ENCODE data around the gene ANKRD49.
A peak's percentile ranks its signal among the peaks of the same experiment; 100 is the strongest.

ANKRD49 gene

DNA sequence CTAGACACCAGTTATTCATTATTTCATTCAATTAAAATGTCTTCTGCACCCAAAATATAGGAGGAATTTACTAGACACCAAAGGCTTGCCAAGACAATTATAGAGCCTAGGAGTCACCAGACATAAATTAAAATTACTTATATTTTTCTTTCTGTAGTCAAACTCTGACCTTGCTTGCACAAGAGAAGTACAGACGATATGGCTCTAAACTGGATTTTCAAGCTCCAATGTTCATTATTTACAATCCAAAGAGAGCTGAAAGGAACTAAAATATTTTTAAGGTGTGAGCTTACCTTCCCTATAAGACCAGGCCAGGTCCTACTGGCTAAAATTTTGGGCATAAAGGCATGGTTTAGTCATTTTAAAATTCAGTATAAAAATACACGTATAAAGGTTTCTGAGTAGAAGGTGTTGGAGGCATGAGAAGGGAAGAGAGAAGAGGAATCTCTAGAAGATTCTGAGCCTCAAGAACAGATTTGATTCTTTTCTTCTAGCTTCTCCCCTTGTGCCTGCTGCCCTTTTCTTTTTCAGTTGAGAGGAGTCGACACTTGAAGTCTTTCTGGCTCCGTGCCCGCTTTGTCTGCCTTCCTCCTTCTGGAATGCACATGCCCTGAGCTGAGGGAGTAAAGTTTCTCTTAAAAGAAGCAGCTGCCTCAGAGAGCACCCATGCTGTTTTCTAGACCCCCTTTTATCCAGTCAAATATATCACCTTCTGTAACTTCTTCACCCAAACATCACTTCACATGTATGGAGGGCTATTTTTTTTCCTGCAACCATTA, 32.0 kb downstream of the ANKRD49 start:
- no peak overlapping the region for H3K4me3 ChIP-seq (ENCODE audit: low read depth, low read length)
- no peak for DNase-seq (ENCODE audit: low read depth)
- TF ChIP-seq, protein P1, sequence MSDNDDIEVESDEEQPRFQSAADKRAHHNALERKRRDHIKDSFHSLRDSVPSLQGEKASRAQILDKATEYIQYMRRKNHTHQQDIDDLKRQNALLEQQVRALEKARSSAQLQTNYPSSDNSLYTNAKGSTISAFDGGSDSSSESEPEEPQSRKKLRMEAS (IDR thresholded peaks at IDR 0.05; ENCODE audit: low read depth, low read length), result no peak
- TF ChIP-seq POLR2A (IDR thresholded peaks at IDR 0.05; ENCODE audit: extremely low read depth, insufficient read length) (no peak), MYC (IDR thresholded peaks at IDR 0.05; ENCODE audit: low read depth, low read length) (no peak)
- TF ChIP-seq, protein P2, sequence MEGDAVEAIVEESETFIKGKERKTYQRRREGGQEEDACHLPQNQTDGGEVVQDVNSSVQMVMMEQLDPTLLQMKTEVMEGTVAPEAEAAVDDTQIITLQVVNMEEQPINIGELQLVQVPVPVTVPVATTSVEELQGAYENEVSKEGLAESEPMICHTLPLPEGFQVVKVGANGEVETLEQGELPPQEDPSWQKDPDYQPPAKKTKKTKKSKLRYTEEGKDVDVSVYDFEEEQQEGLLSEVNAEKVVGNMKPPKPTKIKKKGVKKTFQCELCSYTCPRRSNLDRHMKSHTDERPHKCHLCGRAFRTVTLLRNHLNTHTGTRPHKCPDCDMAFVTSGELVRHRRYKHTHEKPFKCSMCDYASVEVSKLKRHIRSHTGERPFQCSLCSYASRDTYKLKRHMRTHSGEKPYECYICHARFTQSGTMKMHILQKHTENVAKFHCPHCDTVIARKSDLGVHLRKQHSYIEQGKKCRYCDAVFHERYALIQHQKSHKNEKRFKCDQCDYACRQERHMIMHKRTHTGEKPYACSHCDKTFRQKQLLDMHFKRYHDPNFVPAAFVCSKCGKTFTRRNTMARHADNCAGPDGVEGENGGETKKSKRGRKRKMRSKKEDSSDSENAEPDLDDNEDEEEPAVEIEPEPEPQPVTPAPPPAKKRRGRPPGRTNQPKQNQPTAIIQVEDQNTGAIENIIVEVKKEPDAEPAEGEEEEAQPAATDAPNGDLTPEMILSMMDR (IDR thresholded peaks at IDR 0.05; ENCODE audit: low read depth, low read length), result no peak

DNA sequence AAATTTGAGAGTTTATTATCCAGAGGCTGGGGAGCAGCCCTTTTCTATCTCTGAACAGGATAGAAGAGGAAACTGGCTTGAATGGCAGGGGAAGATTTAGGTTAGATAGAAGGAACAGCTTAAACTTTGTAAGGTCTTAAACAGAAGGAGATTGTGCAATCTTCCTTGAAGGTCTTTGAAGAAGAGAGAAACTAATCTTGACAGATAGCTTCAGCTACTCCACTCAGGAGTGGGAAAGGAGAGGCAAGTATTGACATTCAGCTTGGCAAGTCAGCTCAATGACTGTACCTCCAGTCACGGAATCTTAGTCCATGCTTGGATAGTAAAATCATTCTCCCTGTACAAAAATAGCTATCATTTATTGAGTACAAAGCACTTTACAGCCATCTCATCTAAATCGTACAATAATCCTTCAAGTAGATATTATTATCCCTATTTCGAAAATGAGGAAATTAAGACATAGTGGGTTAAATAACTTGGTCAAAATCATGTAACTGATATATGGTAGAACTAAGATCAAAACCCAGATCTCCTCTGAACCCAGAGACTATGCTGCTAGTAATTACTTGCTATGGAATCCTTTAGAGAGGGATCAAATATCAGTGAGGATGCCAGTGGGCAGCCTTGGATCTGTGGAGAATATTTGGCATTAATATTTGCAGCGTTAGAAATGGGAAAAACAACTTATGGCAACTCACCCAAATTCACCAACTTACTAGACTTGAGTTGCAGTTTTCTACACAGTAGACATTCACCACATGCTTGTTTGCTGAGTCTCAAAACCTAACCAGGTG, 33.1 kb downstream of the ANKRD49 start:
- TF ChIP-seq MYC (IDR thresholded peaks at IDR 0.05; ENCODE audit: low read depth, low read length) (no peak), POLR2A (IDR thresholded peaks at IDR 0.05; ENCODE audit: extremely low read depth, insufficient read length) (no peak)
- TF ChIP-seq, protein P2 (IDR thresholded peaks at IDR 0.05; ENCODE audit: low read depth, low read length), result no peak
- TF ChIP-seq, protein P1 (IDR thresholded peaks at IDR 0.05; ENCODE audit: low read depth, low read length), result no peak

DNA sequence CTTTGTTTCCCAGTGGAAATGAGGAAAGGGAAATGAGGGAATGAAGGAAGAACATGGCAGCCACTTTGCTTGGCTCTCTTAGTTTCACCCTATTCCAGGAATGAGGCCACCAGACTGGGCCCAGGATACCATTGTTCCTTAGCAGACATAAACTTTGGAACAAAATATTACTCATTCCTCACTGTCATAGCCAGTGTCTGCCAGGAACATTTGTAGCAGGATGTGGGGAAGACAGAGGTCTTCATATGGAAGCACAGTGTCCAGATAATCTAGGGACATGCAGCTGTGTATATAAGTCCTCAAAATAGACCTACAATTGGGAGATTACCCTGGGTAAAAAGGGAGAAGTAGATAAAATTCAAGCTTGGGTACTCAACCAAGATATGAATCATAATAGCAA, 34.8 kb downstream of the ANKRD49 start:
- TF ChIP-seq MYC (IDR thresholded peaks at IDR 0.05; ENCODE audit: low read depth, low read length) (no peak), POLR2A (IDR thresholded peaks at IDR 0.05; ENCODE audit: extremely low read depth, insufficient read length) (no peak)
- H3K4me3 ChIP-seq (ENCODE audit: low read depth, low read length), result no peak overlapping the region
- DNase-seq (ENCODE audit: low read depth), result no peak

More for the DNA sequence above, 33.1 kb downstream of the ANKRD49 start:
- DNase-seq (ENCODE audit: low read depth), result peak; percentile 68
- no peak overlapping the region for H3K4me3 ChIP-seq (ENCODE audit: low read depth, low read length)

DNA sequence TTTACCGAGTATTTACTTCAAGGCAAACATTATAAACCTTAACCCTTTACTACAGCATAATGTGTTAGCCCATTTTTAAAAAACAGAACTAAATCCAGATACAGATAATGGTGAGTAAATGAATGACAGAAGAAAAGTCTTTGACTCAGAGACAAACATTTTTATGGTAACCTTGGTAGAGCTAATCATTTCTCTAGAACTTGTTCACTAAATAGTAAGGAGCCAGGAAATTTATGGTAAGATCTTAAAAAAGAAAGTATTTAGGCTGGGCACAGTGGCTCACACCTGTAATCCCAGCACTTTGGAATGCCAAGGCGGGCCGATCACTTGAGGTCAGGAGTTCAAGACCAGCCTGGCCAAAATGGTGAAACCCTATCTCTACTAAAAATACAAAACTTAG, 38.4 kb downstream of the ANKRD49 start:
- no peak for DNase-seq (ENCODE audit: low read depth)
- TF ChIP-seq, protein P2 (IDR thresholded peaks at IDR 0.05; ENCODE audit: low read depth, low read length), result no peak
- TF ChIP-seq, protein P1 (IDR thresholded peaks at IDR 0.05; ENCODE audit: low read depth, low read length), result no peak
- TF ChIP-seq MYC (IDR thresholded peaks at IDR 0.05; ENCODE audit: low read depth, low read length) (no peak), POLR2A (IDR thresholded peaks at IDR 0.05; ENCODE audit: extremely low read depth, insufficient read length) (no peak)
- H3K4me3 ChIP-seq (ENCODE audit: low read depth, low read length), result no peak overlapping the region

DNA sequence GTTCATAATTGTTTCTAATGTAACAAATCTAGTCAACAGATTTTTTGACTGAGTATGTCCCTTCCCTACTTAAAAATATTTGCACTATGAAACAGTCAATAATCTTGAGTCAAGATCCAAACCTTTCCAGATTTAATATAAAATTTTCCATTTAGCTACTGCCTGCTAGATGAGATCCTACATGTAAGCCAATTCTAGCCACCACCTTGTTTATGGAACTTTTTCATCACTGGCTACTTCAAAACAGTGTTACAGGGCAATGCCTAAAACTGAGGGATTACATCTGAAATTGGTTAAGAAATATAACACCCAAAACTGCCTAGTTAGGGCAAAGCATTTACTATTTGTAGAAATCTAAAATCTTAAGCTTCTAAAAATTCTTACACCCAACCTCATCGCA, 39.4 kb downstream of the ANKRD49 start:
- TF ChIP-seq, protein P2 (IDR thresholded peaks at IDR 0.05; ENCODE audit: low read depth, low read length), result no peak
- TF ChIP-seq MYC (IDR thresholded peaks at IDR 0.05; ENCODE audit: low read depth, low read length) (no peak), POLR2A (IDR thresholded peaks at IDR 0.05; ENCODE audit: extremely low read depth, insufficient read length) (no peak)
- TF ChIP-seq, protein P1 (IDR thresholded peaks at IDR 0.05; ENCODE audit: low read depth, low read length), result no peak

More for the DNA sequence above, 39.4 kb downstream of the ANKRD49 start:
- no peak for DNase-seq (ENCODE audit: low read depth)
- H3K4me3 ChIP-seq (ENCODE audit: low read depth, low read length), result no peak overlapping the region
